Measurements from ENCODE around the gene SMU1.

The SMU1 gene

GRCh38 chr9:33043671-33044070, 32.8 kb downstream of the SMU1 start:
- DNase-seq: no peak

- no peak for DNase-seq
Measured at GRCh38 chr9:33042473-33042872, 34.0 kb downstream of the SMU1 start.

- DNase-seq: no peak
Measured at GRCh38 chr9:33041432-33042188, 34.9 kb downstream of the SMU1 start.

GRCh38 chr9:33040792-33041431, 35.6 kb downstream of the SMU1 start:
- DNase-seq: no peak

GRCh38 chr9:33032865-33033264, 43.6 kb downstream of the SMU1 start:
- DNase-seq: no peak

- no peak for DNase-seq
Measured at GRCh38 chr9:33032292-33032691, 44.2 kb downstream of the SMU1 start.

GRCh38 chr9:33030285-33030684, 46.2 kb downstream of the SMU1 start:
- no peak for DNase-seq

- no peak for DNase-seq
Measured at GRCh38 chr9:33029231-33029786, 47.2 kb downstream of the SMU1 start.

- peak; percentile 94 for DNase-seq
Measured at GRCh38 chr9:33025572-33026342, 50.7 kb downstream of the SMU1 start.

GRCh38 chr9:33024966-33025571, 51.4 kb downstream of the SMU1 start, which contains the start of gene DNAJA1:
Gene DNAJA1, plus strand, starts transcription at chr9:33025273. Its CDS starts 1,212 bp downstream, at chr9:33026485.
- peak; percentile 99 for DNase-seq

GRCh38 chr9:33024126-33024965, 52.1 kb downstream of the SMU1 start:
- DNase-seq: peak; percentile 79

- DNase-seq: no peak
Measured at GRCh38 chr9:33023661-33024060, 52.8 kb downstream of the SMU1 start.

- no peak for DNase-seq
Measured at GRCh38 chr9:33022755-33023154, 53.7 kb downstream of the SMU1 start.

- no peak for DNase-seq
Measured at GRCh38 chr9:33022303-33022702, 54.2 kb downstream of the SMU1 start.

- no peak for DNase-seq
Measured at GRCh38 chr9:33019797-33020196, 56.7 kb downstream of the SMU1 start.

- no peak for DNase-seq
Measured at GRCh38 chr9:33017283-33018041, 59.0 kb downstream of the SMU1 start.

GRCh38 chr9:33014665-33015014, 61.8 kb downstream of the SMU1 start:
- DNase-seq: no peak

- no peak for DNase-seq
Measured at GRCh38 chr9:33013962-33014664, 62.4 kb downstream of the SMU1 start.

- no peak for DNase-seq
Measured at GRCh38 chr9:33012328-33013069, 64.0 kb downstream of the SMU1 start.

- DNase-seq: no peak
Measured at GRCh38 chr9:33011831-33012230, 64.6 kb downstream of the SMU1 start.

Measured in activated effector memory CD4-positive, alpha-beta T cell treated with anti-CD3 and anti-CD28 coated beads, Interleukin-2, amount 50 U/mL, for 16 hours (primary cell).